Activated B cell treated with CpG ODN at 0.5 μM for 24 hours (primary cell): Measurements from ENCODE around the gene VAV2. TPM values are rescaled to one million over a fixed set of nuclear protein-coding genes. Genes with fewer than 3 reads are reported as not detected.
A peak's percentile ranks its signal among the peaks of the same experiment; 100 is the strongest.

ENCODE experiments used
- ATAC-seq: fragments of 200-7000 bp; cut with Tn5 transposase; one replicate; pipeline ENCODE4 v1.10.0; 2021; ENCODE audit warnings: low read depth, mild to moderate bottlenecking, moderate library complexity
- CTCF ChIA-PET: fragments of 350-600 bp; sonication (Branson Sonifier 250); formaldehyde crosslinking; loops from one replicate; lab custom pipeline; 2021; ENCODE audit warnings: antibody characterized with exemption; lab: Charles Lee
- POLR2A ChIA-PET: fragments of 350-600 bp; sonication (Branson Sonifier 250); formaldehyde crosslinking; loops from one replicate; lab custom pipeline; 2021; ENCODE audit warnings: antibody characterized with exemption; lab: Charles Lee
- DNase-seq: peaks from one replicate; pipeline ENCODE4 v3.0.0; 2022
- H3K27ac Mint-ChIP-seq: one replicate; pipeline ENCODE4 v1.8.0; 2020; ENCODE audit warnings: mixed read lengths
- H3K27me3 Mint-ChIP-seq: one replicate; pipeline ENCODE4 v1.8.0; 2021; ENCODE audit warnings: mixed read lengths
- H3K36me3 Mint-ChIP-seq: one replicate; pipeline ENCODE4 v1.8.0; 2021; ENCODE audit warnings: low read depth, mixed read lengths
- H3K4me1 Mint-ChIP-seq: one replicate; pipeline ENCODE4 v1.8.0; 2021; ENCODE audit warnings: mixed read lengths
- H3K4me3 Mint-ChIP-seq: one replicate; pipeline ENCODE4 v1.8.0; 2020; ENCODE audit warnings: mild to moderate bottlenecking, mixed read lengths
- H3K9me3 Mint-ChIP-seq: one replicate; pipeline ENCODE4 v1.8.0; 2020; ENCODE audit warnings: mixed read lengths
- intact Hi-C: fragments of 100-400 bp; cut with micrococcal nuclease; formaldehyde crosslinking; loops from one replicate; pipeline ENCODE4 v1.15.1; 2024
- total RNA-seq: library from RNA; stranded (reverse); gene quantifications from 2 replicates; pipeline ENCODE4 v1.2.3, GENCODE V29; 2022
- TF ChIP-seq, protein P1 (sequence below): fragments of 200-600 bp; IDR thresholded peaks from one replicate; pipeline ENCODE4 v1.8.0; 2022; ENCODE audit warnings: antibody characterized with exemption, mild to moderate bottlenecking

VAV2 gene
- total RNA-seq, 1 donor from 2014 or later: 99.6 TPM

DNA sequence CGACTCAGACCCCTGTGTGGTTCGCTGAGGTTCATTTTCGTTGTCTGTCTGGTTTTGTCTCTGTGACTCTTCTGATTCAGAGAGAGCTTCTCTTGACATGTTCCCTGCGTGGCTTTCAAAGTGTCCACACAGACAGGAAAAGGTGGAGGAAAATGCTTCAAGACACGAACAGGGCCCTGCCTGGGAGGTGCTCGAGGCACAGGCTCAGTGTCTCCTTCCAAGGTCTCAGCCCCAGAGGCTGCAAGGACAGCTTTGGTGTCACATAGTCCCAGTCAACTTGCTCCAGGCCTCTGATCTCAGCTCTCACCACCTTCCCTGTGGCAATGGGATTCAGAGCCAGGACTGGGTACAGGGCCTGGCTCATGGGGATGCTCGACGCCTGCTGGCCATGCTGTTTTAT is 202.3 kb downstream of the VAV2 start:
- no peak for DNase-seq
- CTCF ChIA-PET: interaction anchor here (2.2 to 10.5 kb wide), 2 partner anchors 9 to 205 kb away, joined by 8 to 126 read pairs; no protein-coding TSS in a partner anchor
- intact Hi-C loops: loop anchor here (10.0 kb wide), 1 partner anchor 85 kb away; no protein-coding TSS in a partner anchor
- POLR2A ChIA-PET: interaction anchor here (1.6 kb wide), 1 partner anchor 205 kb away, joined by 4 read pairs; no protein-coding TSS in a partner anchor
- ATAC-seq: no peak
- Mint-ChIP-seq H3K27me3 (no peaks in the 10 kb centered on the region), H3K27ac (peak overlapping the region; percentile 41), H3K9me3 (no peaks in the 10 kb centered on the region), H3K4me1 (peaks cover 90% of the 10 kb centered on the region), H3K4me3 (peak overlapping the region; percentile 19), H3K36me3 (peaks cover 61% of the 10 kb centered on the region)
- TF ChIP-seq, protein P1, sequence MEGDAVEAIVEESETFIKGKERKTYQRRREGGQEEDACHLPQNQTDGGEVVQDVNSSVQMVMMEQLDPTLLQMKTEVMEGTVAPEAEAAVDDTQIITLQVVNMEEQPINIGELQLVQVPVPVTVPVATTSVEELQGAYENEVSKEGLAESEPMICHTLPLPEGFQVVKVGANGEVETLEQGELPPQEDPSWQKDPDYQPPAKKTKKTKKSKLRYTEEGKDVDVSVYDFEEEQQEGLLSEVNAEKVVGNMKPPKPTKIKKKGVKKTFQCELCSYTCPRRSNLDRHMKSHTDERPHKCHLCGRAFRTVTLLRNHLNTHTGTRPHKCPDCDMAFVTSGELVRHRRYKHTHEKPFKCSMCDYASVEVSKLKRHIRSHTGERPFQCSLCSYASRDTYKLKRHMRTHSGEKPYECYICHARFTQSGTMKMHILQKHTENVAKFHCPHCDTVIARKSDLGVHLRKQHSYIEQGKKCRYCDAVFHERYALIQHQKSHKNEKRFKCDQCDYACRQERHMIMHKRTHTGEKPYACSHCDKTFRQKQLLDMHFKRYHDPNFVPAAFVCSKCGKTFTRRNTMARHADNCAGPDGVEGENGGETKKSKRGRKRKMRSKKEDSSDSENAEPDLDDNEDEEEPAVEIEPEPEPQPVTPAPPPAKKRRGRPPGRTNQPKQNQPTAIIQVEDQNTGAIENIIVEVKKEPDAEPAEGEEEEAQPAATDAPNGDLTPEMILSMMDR: no peak

DNA sequence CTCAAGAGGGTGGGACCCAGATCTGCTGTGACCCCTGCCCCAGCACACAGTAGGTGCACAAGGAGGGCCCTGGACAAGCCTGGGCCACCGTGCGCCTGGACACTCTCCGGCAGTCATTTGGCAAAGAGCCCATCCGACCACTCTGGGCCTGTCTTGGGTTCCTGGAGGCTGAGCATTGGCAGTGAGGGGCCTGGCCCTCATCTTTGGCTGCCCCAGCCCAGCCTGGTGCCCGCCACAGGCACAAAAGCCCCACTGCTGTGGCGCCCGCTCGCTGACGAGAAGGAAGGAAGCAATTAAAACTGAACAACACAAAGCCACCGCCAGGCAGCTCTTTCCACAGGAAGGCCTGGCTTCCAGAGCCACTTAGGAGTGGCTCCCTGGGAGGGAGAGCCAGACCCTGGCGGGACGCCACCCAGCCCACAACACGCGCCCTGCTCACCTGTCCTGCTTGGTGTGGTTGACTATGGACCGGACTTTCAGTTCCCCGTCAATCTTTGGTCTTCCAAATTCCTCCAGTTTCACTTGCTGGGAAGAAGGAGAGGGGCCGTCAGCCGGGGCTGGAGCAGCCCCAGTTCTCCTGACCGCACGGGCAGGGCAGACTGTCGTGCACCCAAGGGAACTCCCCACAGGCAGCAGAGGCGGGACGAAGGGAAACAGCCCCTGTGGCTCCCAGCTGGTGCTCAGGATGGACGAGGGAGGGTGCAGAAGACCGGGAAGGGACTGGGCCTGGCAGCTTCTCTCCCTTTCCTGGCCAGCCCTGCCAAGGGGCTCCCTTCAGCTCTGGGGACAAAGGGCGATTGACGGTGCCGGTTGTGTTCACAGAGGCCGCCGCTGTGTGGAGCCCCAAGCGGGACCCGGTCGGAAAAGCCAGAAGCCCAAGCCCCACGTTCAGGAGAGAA is 203.1 kb downstream of the VAV2 start:
- ATAC-seq (no peak), DNase-seq (no peak)
- Mint-ChIP-seq H3K27me3 (no peaks in the 10 kb centered on the region), H3K9me3 (no peaks in the 10 kb centered on the region), H3K27ac (peak overlapping the region; percentile 60), H3K36me3 (peaks cover 60% of the 10 kb centered on the region), H3K4me1 (peaks cover 90% of the 10 kb centered on the region), H3K4me3 (peak overlapping the region; percentile 52)
- CTCF ChIA-PET: interaction anchor here (0.5 to 10.5 kb wide), 3 partner anchors 8 to 399 kb away, joined by 3 to 126 read pairs (median 8); no protein-coding TSS in a partner anchor
- TF ChIP-seq, protein P1: no peak
- intact Hi-C loops: loop anchor here (10.0 kb wide), 1 partner anchor 86 kb away; no protein-coding TSS in a partner anchor
- POLR2A ChIA-PET: interaction anchor here (1.7 kb wide), 1 partner anchor 205 kb away, joined by 4 read pairs; no protein-coding TSS in a partner anchor

DNA sequence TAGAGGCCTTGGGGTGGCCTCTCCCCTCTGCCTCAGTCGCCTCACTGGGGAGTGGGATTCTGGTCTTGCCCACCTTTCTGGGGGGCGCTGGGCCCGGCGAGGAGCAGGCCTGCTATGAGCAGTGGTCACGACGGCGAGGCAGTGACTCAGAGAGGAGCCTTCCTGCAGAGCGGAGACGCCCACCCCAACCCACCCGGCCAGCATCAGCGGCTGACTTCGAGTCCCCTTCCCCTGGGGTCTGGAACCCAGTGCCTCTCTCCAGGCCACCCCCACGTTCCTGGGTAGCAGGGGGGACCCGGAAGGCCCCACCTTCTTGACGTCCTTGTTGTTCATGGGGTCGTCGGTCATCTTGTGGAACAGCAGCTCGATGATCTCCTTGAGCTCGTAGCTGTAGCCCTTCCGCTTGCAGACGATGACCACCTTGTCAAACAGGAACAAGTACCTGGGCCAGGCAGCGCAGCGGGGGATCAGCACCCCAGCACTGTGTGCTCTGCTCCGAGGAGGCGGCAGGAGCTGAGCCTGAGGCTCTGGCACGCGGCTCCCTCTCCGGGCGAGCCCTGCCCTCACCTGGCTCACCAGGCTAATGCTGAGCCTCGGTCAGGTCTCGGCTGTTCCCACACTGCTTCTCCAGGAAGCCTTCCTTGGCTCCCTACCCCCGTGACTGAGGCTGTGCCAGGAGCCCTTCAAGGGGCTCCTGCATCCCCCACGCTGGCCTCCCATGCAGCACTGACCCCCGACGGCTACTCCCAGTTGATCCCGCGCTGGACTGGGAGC is 203.9 kb downstream of the VAV2 start:
- H3K27ac Mint-ChIP-seq: peak overlapping the region; percentile 68
- peak overlapping the region; percentile 52 for H3K4me3 Mint-ChIP-seq
- H3K27me3 Mint-ChIP-seq: no peaks in the 10 kb centered on the region
- POLR2A ChIA-PET: interaction anchor here (0.7 to 1.7 kb wide), 4 partner anchors 24 to 278 kb away, joined by 3 to 5 read pairs (median 4); no protein-coding TSS in a partner anchor
- H3K36me3 Mint-ChIP-seq: peaks cover 66% of the 10 kb centered on the region
- no peak for ATAC-seq
- CTCF ChIA-PET: interaction anchor here (0.5 to 10.5 kb wide), 2 partner anchors 206 to 398 kb away, joined by 3 to 126 read pairs; no protein-coding TSS in a partner anchor
- intact Hi-C loops: loop anchor here (10.0 kb wide), 1 partner anchor 87 kb away; no protein-coding TSS in a partner anchor
- no peaks in the 10 kb centered on the region for H3K9me3 Mint-ChIP-seq
- H3K4me1 Mint-ChIP-seq: peaks cover 90% of the 10 kb centered on the region
- TF ChIP-seq, protein P1: no peak
- no peak for DNase-seq

DNA sequence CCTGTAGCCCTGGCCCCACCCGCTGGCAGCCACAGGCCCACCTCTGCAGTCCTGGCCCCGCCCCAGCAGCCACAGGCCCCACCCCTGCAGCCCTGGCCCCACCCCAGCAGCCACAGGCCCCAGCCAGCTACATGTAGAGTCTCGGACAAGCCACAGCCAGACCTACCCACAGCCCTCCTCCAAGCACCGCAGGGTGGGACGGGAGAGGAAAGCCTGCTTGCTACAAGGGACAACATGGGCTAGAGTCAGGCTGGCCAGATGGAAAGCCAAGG is 204.4 kb downstream of the VAV2 start:
- no peak overlapping the region for H3K4me3 Mint-ChIP-seq
- no peaks in the 10 kb centered on the region for H3K27me3 Mint-ChIP-seq
- POLR2A ChIA-PET: interaction anchor here (0.7 to 1.7 kb wide), 6 partner anchors 9 to 279 kb away, joined by 3 to 5 read pairs (median 4); no protein-coding TSS in a partner anchor
- intact Hi-C loops: loop anchor here (2.0 to 10.0 kb wide), 2 partner anchors 87 to 159 kb away; no protein-coding TSS in a partner anchor
- peaks cover 90% of the 10 kb centered on the region for H3K4me1 Mint-ChIP-seq
- CTCF ChIA-PET: interaction anchor here (1.0 to 10.5 kb wide), 2 partner anchors 34 to 207 kb away, joined by 3 to 126 read pairs; no protein-coding TSS in a partner anchor
- H3K27ac Mint-ChIP-seq: peak overlapping the region; percentile 68
- H3K9me3 Mint-ChIP-seq: no peaks in the 10 kb centered on the region
- TF ChIP-seq, protein P1: no peak
- DNase-seq: peak; percentile 39
- peaks cover 70% of the 10 kb centered on the region for H3K36me3 Mint-ChIP-seq
- ATAC-seq: peak; percentile 80
